ENCODE data around the gene IGFBPL1. TPM values are rescaled to one million over a fixed set of nuclear protein-coding genes. Genes with fewer than 3 reads are reported as not detected.

IGFBPL1 gene
- total and polyA plus RNA-seq, 2 of the 13 experiments (the other 11 are each of a cell fraction or from before 2014, with no cell fraction given): 0.24 TPM; not detected in 1

DNA sequence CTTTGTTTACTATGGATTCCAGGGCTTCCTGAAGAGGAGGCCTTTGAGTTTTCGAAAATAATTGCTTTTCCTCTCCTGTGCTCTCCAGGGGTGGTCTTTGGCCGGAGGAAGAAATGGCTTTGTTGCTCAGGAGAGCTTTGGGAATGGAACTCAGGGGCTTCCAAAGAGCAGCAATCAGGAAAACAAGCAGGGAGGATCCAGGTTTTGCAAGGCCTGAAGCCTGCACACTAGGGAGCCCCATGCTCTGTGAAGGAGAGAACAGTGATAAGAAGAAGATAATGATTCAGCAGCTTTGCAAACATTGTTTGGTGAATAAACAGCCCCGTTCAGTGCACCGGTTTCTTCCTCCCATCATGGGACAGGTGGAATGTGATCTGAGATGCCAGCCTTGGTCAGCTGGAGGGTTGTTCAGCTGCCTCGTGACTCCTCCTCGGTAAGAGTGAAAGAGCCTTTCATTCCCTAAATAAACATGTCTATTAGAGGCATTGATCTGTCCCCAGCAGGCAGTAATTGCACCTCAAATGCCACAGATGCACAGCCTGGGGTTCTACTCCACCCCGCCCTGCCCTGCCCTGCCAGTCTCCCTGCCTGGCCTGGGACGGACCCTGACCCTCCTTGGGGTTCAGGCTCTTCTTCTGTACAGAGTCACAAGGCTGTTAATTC, 43.3 kb downstream of the IGFBPL1 start (continued):
- TF ChIP-seq, protein P1, sequence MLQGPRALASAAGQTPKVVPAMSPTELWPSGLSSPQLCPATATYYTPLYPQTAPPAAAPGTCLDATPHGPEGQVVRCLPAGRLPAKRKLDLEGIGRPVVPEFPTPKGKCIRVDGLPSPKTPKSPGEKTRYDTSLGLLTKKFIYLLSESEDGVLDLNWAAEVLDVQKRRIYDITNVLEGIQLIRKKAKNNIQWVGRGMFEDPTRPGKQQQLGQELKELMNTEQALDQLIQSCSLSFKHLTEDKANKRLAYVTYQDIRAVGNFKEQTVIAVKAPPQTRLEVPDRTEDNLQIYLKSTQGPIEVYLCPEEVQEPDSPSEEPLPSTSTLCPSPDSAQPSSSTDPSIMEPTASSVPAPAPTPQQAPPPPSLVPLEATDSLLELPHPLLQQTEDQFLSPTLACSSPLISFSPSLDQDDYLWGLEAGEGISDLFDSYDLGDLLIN (CRISPR knock-in tag; IDR thresholded peaks at IDR 0.05; ENCODE audit: borderline replicate concordance): no peak
- no peak for TF ChIP-seq ZNF282 (IDR thresholded peaks at IDR 0.05; ENCODE audit: partially characterized antibody)
- peak; percentile 99 for TF ChIP-seq ARID5B (CRISPR knock-in tag; IDR thresholded peaks at IDR 0.05)
- TF ChIP-seq CREB1 (IDR thresholded peaks at IDR 0.05): no peak
- peak; percentile 59; the same call in 1 of the 2 replicates for TF ChIP-seq CREB1 (CRISPR knock-in tag; IDR thresholded peaks at IDR 0.05)
- TF ChIP-seq ZNF607 (CRISPR knock-in tag; IDR thresholded peaks at IDR 0.05; ENCODE audit: borderline replicate concordance): no peak
- TF ChIP-seq IRF9 (CRISPR knock-in tag; IDR thresholded peaks at IDR 0.05; ENCODE audit: borderline replicate concordance): 0 out of 2 replicates have a peak, but pooled peaks have one; percentile 53
- no peak for TF ChIP-seq PHB2 (IDR thresholded peaks at IDR 0.05; ENCODE audit: partially characterized antibody)
- TF ChIP-seq, protein P2, sequence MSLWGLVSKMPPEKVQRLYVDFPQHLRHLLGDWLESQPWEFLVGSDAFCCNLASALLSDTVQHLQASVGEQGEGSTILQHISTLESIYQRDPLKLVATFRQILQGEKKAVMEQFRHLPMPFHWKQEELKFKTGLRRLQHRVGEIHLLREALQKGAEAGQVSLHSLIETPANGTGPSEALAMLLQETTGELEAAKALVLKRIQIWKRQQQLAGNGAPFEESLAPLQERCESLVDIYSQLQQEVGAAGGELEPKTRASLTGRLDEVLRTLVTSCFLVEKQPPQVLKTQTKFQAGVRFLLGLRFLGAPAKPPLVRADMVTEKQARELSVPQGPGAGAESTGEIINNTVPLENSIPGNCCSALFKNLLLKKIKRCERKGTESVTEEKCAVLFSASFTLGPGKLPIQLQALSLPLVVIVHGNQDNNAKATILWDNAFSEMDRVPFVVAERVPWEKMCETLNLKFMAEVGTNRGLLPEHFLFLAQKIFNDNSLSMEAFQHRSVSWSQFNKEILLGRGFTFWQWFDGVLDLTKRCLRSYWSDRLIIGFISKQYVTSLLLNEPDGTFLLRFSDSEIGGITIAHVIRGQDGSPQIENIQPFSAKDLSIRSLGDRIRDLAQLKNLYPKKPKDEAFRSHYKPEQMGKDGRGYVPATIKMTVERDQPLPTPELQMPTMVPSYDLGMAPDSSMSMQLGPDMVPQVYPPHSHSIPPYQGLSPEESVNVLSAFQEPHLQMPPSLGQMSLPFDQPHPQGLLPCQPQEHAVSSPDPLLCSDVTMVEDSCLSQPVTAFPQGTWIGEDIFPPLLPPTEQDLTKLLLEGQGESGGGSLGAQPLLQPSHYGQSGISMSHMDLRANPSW (CRISPR knock-in tag; IDR thresholded peaks at IDR 0.05; ENCODE audit: borderline replicate concordance): peak; percentile 94
- TF ChIP-seq, protein P3, sequence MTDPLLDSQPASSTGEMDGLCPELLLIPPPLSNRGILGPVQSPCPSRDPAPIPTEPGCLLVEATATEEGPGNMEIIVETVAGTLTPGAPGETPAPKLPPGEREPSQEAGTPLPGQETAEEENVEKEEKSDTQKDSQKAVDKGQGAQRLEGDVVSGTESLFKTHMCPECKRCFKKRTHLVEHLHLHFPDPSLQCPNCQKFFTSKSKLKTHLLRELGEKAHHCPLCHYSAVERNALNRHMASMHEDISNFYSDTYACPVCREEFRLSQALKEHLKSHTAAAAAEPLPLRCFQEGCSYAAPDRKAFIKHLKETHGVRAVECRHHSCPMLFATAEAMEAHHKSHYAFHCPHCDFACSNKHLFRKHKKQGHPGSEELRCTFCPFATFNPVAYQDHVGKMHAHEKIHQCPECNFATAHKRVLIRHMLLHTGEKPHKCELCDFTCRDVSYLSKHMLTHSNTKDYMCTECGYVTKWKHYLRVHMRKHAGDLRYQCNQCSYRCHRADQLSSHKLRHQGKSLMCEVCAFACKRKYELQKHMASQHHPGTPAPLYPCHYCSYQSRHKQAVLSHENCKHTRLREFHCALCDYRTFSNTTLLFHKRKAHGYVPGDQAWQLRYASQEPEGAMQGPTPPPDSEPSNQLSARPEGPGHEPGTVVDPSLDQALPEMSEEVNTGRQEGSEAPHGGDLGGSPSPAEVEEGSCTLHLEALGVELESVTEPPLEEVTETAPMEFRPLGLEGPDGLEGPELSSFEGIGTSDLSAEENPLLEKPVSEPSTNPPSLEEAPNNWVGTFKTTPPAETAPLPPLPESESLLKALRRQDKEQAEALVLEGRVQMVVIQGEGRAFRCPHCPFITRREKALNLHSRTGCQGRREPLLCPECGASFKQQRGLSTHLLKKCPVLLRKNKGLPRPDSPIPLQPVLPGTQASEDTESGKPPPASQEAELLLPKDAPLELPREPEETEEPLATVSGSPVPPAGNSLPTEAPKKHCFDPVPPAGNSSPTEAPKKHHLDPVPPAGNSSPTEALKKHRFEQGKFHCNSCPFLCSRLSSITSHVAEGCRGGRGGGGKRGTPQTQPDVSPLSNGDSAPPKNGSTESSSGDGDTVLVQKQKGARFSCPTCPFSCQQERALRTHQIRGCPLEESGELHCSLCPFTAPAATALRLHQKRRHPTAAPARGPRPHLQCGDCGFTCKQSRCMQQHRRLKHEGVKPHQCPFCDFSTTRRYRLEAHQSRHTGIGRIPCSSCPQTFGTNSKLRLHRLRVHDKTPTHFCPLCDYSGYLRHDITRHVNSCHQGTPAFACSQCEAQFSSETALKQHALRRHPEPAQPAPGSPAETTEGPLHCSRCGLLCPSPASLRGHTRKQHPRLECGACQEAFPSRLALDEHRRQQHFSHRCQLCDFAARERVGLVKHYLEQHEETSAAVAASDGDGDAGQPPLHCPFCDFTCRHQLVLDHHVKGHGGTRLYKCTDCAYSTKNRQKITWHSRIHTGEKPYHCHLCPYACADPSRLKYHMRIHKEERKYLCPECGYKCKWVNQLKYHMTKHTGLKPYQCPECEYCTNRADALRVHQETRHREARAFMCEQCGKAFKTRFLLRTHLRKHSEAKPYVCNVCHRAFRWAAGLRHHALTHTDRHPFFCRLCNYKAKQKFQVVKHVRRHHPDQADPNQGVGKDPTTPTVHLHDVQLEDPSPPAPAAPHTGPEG (CRISPR knock-in tag; IDR thresholded peaks at IDR 0.05): peak; percentile 27; the same call in 1 of the 2 replicates
- peak; percentile 71 for TF ChIP-seq CBX1 (IDR thresholded peaks at IDR 0.05; ENCODE audit: low read depth)
- no peak; the same call in 1 of the 2 replicates for TF ChIP-seq FOXA1 (IDR thresholded peaks at IDR 0.05)
- peak; percentile 93; the same call in 1 of the 2 replicates for TF ChIP-seq FOXA1 (CRISPR knock-in tag; IDR thresholded peaks at IDR 0.05)
- 0 out of 2 replicates have a peak, but pooled peaks have one; percentile 31 for TF ChIP-seq ZNF777 (CRISPR knock-in tag; IDR thresholded peaks at IDR 0.05)

All from HepG2 (cell line).